H1 (cell line): ENCODE measurements around the gene NT5DC1. TPM values are rescaled to one million over a fixed set of nuclear protein-coding genes. Genes with fewer than 3 reads are reported as not detected.

ENCODE experiments used
- CTCF ChIA-PET: fragments of 300-600 bp; sonication (Branson Sonifier 250); formaldehyde crosslinking; loops from one replicate; lab custom pipeline; 2021; ENCODE audit not compliant: partially characterized antibody; lab: Charles Lee
- POLR2A ChIA-PET: fragments of 300-600 bp; sonication (Branson Sonifier 250); formaldehyde crosslinking; loops from one replicate; lab custom pipeline; 2021; ENCODE audit warnings: inconsistent platforms; ENCODE audit not compliant: partially characterized antibody; lab: Charles Lee
- DNase-seq, 2 experiments: peaks; one replicate each; pipeline versions ENCODE4 v3.0.0 to v3.0.0-alpha.2; 2010 to 2022; ENCODE audit warnings: low spot score in 2 of 2, low read depth in 1 of 2, mixed read lengths in 1 of 2
- FAIRE-seq: peaks from 2 replicates; lab custom pipeline; 2011; peaks lifted over from hg19 to GRCh38; lab: Jason Lieb, UNC
- H2AFZ ChIP-seq: 2 replicates; pipeline ENCODE4 v1.8.1; 2012; ENCODE audit warnings: low read length, inconsistent platforms
- H2AK5ac ChIP-seq: 2 replicates; pipeline ENCODE4 v1.6.1; 2013; ENCODE audit warnings: low read depth, low read length
- H2BK120ac ChIP-seq: replicated peaks from 2 replicates; pipeline ENCODE3; 2013; ENCODE audit warnings: low read depth, low read length, inconsistent platforms
- H2BK12ac ChIP-seq: 2 replicates; pipeline ENCODE4 v1.6.1; 2013; ENCODE audit warnings: low read depth, low read length
- H2BK15ac ChIP-seq: 2 replicates; pipeline ENCODE4 v1.6.1; 2013; ENCODE audit warnings: low read length
- H2BK20ac ChIP-seq: 2 replicates; pipeline ENCODE4 v1.6.1; 2013; ENCODE audit warnings: low read length
- H2BK5ac ChIP-seq: 2 replicates; pipeline ENCODE4 v1.6.1; 2013; ENCODE audit warnings: low read depth, low read length
- H3K14ac ChIP-seq: 2 replicates; pipeline ENCODE4 v1.6.1; 2013; ENCODE audit warnings: inconsistent platforms; ENCODE audit not compliant: insufficient read length
- H3K18ac ChIP-seq: 2 replicates; pipeline ENCODE4 v1.6.1; 2013; ENCODE audit warnings: low read length; ENCODE audit errors: extremely low read depth
- H3K23ac ChIP-seq: 2 replicates; pipeline ENCODE4 v1.6.1; 2013; ENCODE audit warnings: inconsistent platforms; ENCODE audit not compliant: insufficient read length
- H3K23me2 ChIP-seq: 2 replicates; pipeline ENCODE4 v1.6.1; 2013; ENCODE audit warnings: low read depth, low read length
- H3K27ac ChIP-seq: 2 replicates; pipeline ENCODE4 v1.6.1; 2011; ENCODE audit warnings: low read depth, low read length, inconsistent platforms
- H3K27me3 ChIP-seq, 4 experiments: replicated peaks in 1 of 4; 1 replicate in 1 of 4; 2 replicates in 3 of 4; pipeline versions ENCODE4 v1.6.1 to v1.8.1; 2011 to 2013; ENCODE audit warnings: low read length in 3 of 4, mild to moderate bottlenecking in 3 of 4, inconsistent platforms in 2 of 4, mixed read lengths in 2 of 4, moderate library complexity in 1 of 4; ENCODE audit not compliant: control insufficient read depth in 3 of 4, insufficient read depth in 3 of 4; ENCODE audit errors: extremely low read depth in 1 of 4
- H3K36me3 ChIP-seq, 4 experiments: 2 replicates each; pipeline versions ENCODE4 v1.6.1 to v1.8.1; 2011 to 2013; ENCODE audit warnings: mild to moderate bottlenecking in 4 of 4, low read length in 3 of 4, moderate library complexity in 2 of 4, control low read depth in 1 of 4, inconsistent platforms in 1 of 4; ENCODE audit not compliant: insufficient read depth in 4 of 4, control insufficient read depth in 2 of 4
- H3K4ac ChIP-seq: replicated peaks from 2 replicates; pipeline ENCODE3; 2013; ENCODE audit warnings: low read length, low read depth, mixed read lengths, inconsistent platforms; ENCODE audit not compliant: insufficient read length
- H3K4me1 ChIP-seq, 4 experiments: replicated peaks in 1 of 4; 1 replicate in 1 of 4; 2 replicates in 3 of 4; pipeline versions ENCODE4 v1.6.1 to v1.8.1; 2011 to 2013; ENCODE audit warnings: low read length in 3 of 4, inconsistent platforms in 2 of 4, mixed read lengths in 1 of 4; ENCODE audit not compliant: insufficient read depth in 4 of 4, control insufficient read depth in 3 of 4
- H3K4me2 ChIP-seq, 2 experiments: 2 replicates each; pipeline versions ENCODE4 v1.6.1 to v1.8.1; 2011 to 2013; ENCODE audit warnings: low read depth in 2 of 2, low read length in 2 of 2, control low read depth in 1 of 2, inconsistent platforms in 1 of 2, mild to moderate bottlenecking in 1 of 2; ENCODE audit not compliant: insufficient read depth in 1 of 2
- H3K4me3 ChIP-seq, 4 experiments: fragments of 200-600, 300-600 bp in 1 of 4; sonication (generic), shearing (Covaris generic), sonication (Bioruptor Twin) in 1 of 4; 2 replicates each; pipeline versions ENCODE4 v1.5.1 to v1.8.1; 2011 to 2016; ENCODE audit warnings: low read length in 4 of 4, low read depth in 3 of 4, control low read depth in 2 of 4, inconsistent platforms in 2 of 4, mild to moderate bottlenecking in 2 of 4, mixed read lengths in 1 of 4, moderate library complexity in 1 of 4; ENCODE audit not compliant: insufficient read depth in 2 of 4; ENCODE audit errors: extremely low read depth in 1 of 4
- H3K56ac ChIP-seq: replicated peaks from 2 replicates; pipeline ENCODE3; 2013; ENCODE audit warnings: low read depth, mild to moderate bottlenecking, mixed read lengths, low read length, inconsistent platforms; ENCODE audit not compliant: insufficient read length
- H3K79me1 ChIP-seq: 2 replicates; pipeline ENCODE4 v1.6.1; 2013; ENCODE audit warnings: low read depth, low read length, control low read depth
- H3K79me2 ChIP-seq, 2 experiments: 2 replicates each; pipeline versions ENCODE4 v1.6.1 to v1.8.1; 2012 to 2013; ENCODE audit warnings: low read length in 2 of 2, mild to moderate bottlenecking in 2 of 2, inconsistent platforms in 1 of 2; ENCODE audit not compliant: insufficient read depth in 2 of 2, control insufficient read depth in 1 of 2
- H3K9ac ChIP-seq, 4 experiments: replicated peaks in 1 of 4; 1 replicate in 1 of 4; 2 replicates in 3 of 4; pipeline versions ENCODE4 v1.6.1 to v1.8.1; 2011 to 2013; ENCODE audit warnings: low read depth in 3 of 4, low read length in 3 of 4, control low read depth in 2 of 4, mild to moderate bottlenecking in 2 of 4, moderate library complexity in 2 of 4, inconsistent platforms in 1 of 4; ENCODE audit errors: extremely low read depth in 1 of 4
- H3K9me3 ChIP-seq, 2 experiments: 2 replicates each; pipeline versions ENCODE4 v1.6.1 to v1.8.1; 2012 to 2013; ENCODE audit warnings: mild to moderate bottlenecking in 2 of 2, moderate library complexity in 2 of 2, control low read depth in 1 of 2, inconsistent platforms in 1 of 2, low read depth in 1 of 2, low read length in 1 of 2, mixed read lengths in 1 of 2; ENCODE audit not compliant: insufficient read depth in 2 of 2
- H4K20me1 ChIP-seq, 2 experiments: replicated peaks in 1 of 2; 2 replicates each; pipeline versions ENCODE3 to v1.8.1; 2011 to 2013; ENCODE audit warnings: inconsistent platforms in 2 of 2, low read length in 2 of 2, mild to moderate bottlenecking in 1 of 2; ENCODE audit not compliant: insufficient read depth in 2 of 2, control insufficient read depth in 1 of 2
- H4K5ac ChIP-seq: 2 replicates; pipeline ENCODE4 v1.6.1; 2013; ENCODE audit warnings: low read length, low read depth, mixed read lengths, inconsistent platforms; ENCODE audit not compliant: insufficient read length
- H4K8ac ChIP-seq: 2 replicates; pipeline ENCODE4 v1.8.0; 2013; ENCODE audit warnings: mild to moderate bottlenecking, moderate library complexity, low read length, inconsistent platforms; ENCODE audit not compliant: insufficient read depth; ENCODE audit errors: extremely low read depth
- H4K91ac ChIP-seq: replicated peaks from 2 replicates; pipeline ENCODE3; 2013; ENCODE audit warnings: low read length, mixed read lengths, inconsistent platforms; ENCODE audit not compliant: insufficient read length
- CREB1 ChIP-seq: IDR thresholded peaks from 2 replicates; pipeline ENCODE4 v1.6.1; 2012; ENCODE audit warnings: inconsistent platforms
- CTBP2 ChIP-seq: IDR thresholded peaks from 2 replicates; pipeline ENCODE4 v1.7.0; 2011; ENCODE audit warnings: borderline replicate concordance, mild to moderate bottlenecking, moderate library complexity, mixed read lengths, low read length; ENCODE audit not compliant: insufficient read depth, insufficient read length
- PHF8 ChIP-seq: fragments of 200-600 bp; sonication (generic); conservative IDR thresholded peaks from 2 replicates; pipeline ENCODE4 v1.7.1; 2012; ENCODE audit warnings: low read depth, mild to moderate bottlenecking, inconsistent platforms, low read length, moderate library complexity
- RBBP5 ChIP-seq: IDR thresholded peaks from 2 replicates; pipeline ENCODE4 v1.7.1; 2012; ENCODE audit warnings: low read depth, mild to moderate bottlenecking, inconsistent platforms, low read length, moderate library complexity, borderline replicate concordance
- SRF ChIP-seq: IDR thresholded peaks from 2 replicates; pipeline ENCODE4 v1.6.1; 2011; ENCODE audit warnings: mild to moderate bottlenecking, low read depth, low read length, moderate library complexity
- WGBS, 2 experiments: shearing (Covaris generic) in 1 of 2; methylation state at CpG; one replicate each; pipeline versions ENCODE4 v1.1.6 to v1.1.7; 2013 to 2015; ENCODE audit warnings: low lambda C conversion rate in 2 of 2, mixed read lengths in 2 of 2, inconsistent platforms in 1 of 2, low coverage in 1 of 2, missing lambda C conversion rate in 1 of 2; ENCODE audit not compliant: insufficient replicate concordance in 2 of 2, insufficient coverage in 1 of 2, insufficient read length in 1 of 2; ENCODE audit errors: extremely low coverage in 1 of 2, missing lambda C conversion rate in 1 of 2; 5-methylcytosine and 5-hydroxymethylcytosine counted together
- long read RNA-seq, 2 experiments: library from RNA in 1 of 2; library from capped mRNA in 1 of 2; stranded (forward); transcript quantifications; one replicate each; pipeline ENCODE4 v2.0.0, GENCODE V29; 2021; ENCODE audit warnings: inconsistent platforms in 1 of 2
- polyA minus RNA-seq, 3 experiments: library from RNA; depleted of rRNA, polyadenylated mRNA; stranded (reverse); fragments of >200 nt; gene quantifications; 1 replicate in 2 of 3; 2 replicates in 1 of 3; pipeline ENCODE4 v1.2.3, GENCODE V29; 2011
- polyA plus RNA-seq, 7 experiments: library from polyadenylated mRNA; depleted of rRNA in 3 of 7; stranded (reverse) in 5 of 7; unstranded in 2 of 7; fragments of >200 nt in 5 of 7; fragments of 200-250 nt in 2 of 7; gene quantifications; 1 replicate in 5 of 7; 2 replicates in 1 of 7; 4 replicates in 1 of 7; pipeline versions ENCODE4 v1.2.1 to v1.2.3, GENCODE V29; 2011 to 2013; ENCODE audit warnings: missing spikeins in 2 of 7, mixed read lengths in 2 of 7
- total RNA-seq: library from RNA; stranded (reverse); fragmentation: NEBNext Ultra II Directional; extraction: Animal tissue kit (Norgen Biotek cat#: 25700); gene quantifications from 2 replicates; pipeline ENCODE4 v1.2.1, GENCODE V29; 2021

NT5DC1 gene
- total RNA-seq (72.7 and 77.9 TPM in 2 replicates), polyA plus RNA-seq (2011; rRNA removed) (25.3 and 27.3 TPM in 2 replicates), polyA minus RNA-seq (2011; rRNA and poly(A)+ RNA removed) (54.2 and 66.1 TPM in 2 replicates)
- 36.4 TPM for polyA plus RNA-seq (2011; cell fraction: cytosol; rRNA removed)
- 27.3 TPM for polyA plus RNA-seq (2011; cell fraction: nucleus; rRNA removed)
- polyA plus RNA-seq (2012, experiment 1 of 2) = 55.9 to 81.2 TPM (median 63.0 TPM) in 4 replicates
- 6.6 TPM for polyA plus RNA-seq (2012, experiment 2 of 2)
- polyA plus RNA-seq (2013, experiment 1 of 2) = 16.0 TPM
- polyA plus RNA-seq (2013, experiment 2 of 2) = 16.9 TPM
- polyA minus RNA-seq (2011; cell fraction: cytosol; rRNA and poly(A)+ RNA removed) = 68.4 TPM
- 79.8 TPM for polyA minus RNA-seq (2011; cell fraction: nucleus; rRNA and poly(A)+ RNA removed)
- long read RNA-seq, experiment 1, full-length matches to known transcripts = 44 of 84 reads
- long read RNA-seq, experiment 1, partial matches to known transcripts = 19 of 84 reads
- long read RNA-seq, experiment 1, other reads (novel, unspliced or antisense) = 21 of 84 reads
- long read RNA-seq, experiment 2, full-length matches to known transcripts = 40 of 50 reads
- long read RNA-seq, experiment 2, partial matches to known transcripts = 8 of 50 reads
- long read RNA-seq, experiment 2, other reads (novel, unspliced or antisense) = 2 of 50 reads

- CTCF ChIA-PET = interaction anchor here (0.8 to 3.8 kb wide), 5 partner anchors 12 to 1564 kb away, joined by 3 to 32 read pairs (median 4); partner anchors contain the start of gene FRK
- no peak within 1 kb of the TSS for H2AK5ac ChIP-seq
- peaks cover 9 to 12% of the 10 kb centered on the region in 2 experiments; a peak in 3 of 4 replicates for H3K9me3 ChIP-seq
- H3K9ac ChIP-seq = peak within 1 kb of the TSS; percentile 88 to 99 (median 94)
- H3K36me3 ChIP-seq = peaks cover 0 to 7% (median 0%) of the 10 kb centered on the region in 4 experiments; a peak in 3 of 8 replicates
- peaks cover 5% of the 10 kb centered on the region for H3K23me2 ChIP-seq
- FAIRE-seq (no peak), DNase-seq (peak; percentile 71 to 92)
- H4K5ac ChIP-seq = peak within 1 kb of the TSS; percentile 84
- H4K8ac ChIP-seq = peak within 1 kb of the TSS; percentile 96
- H2BK20ac ChIP-seq = no peak within 1 kb of the TSS
- 3% methylated on average over 55 of the region's 87 CpGs; no CpG with 5 or more reads in 1 of the 2 experiments for WGBS, 2 experiments
- peak within 1 kb of the TSS; percentile 97 for H3K18ac ChIP-seq
- H2BK5ac ChIP-seq = peak within 1 kb of the TSS; percentile 98
- H3K4me2 ChIP-seq = peak within 1 kb of the TSS; percentile 82 to 88
- peak within 1 kb of the TSS; percentile 53; the same call in 1 of the 2 replicates for H2BK15ac ChIP-seq
- H3K27ac ChIP-seq = peak within 1 kb of the TSS; percentile 98
- H2AFZ ChIP-seq = peak within 1 kb of the TSS; percentile 99
- H4K91ac ChIP-seq = peak within 1 kb of the TSS; percentile 45
- no peak within 1 kb of the TSS for H3K14ac ChIP-seq
- POLR2A ChIA-PET = interaction anchor here (0.8 to 3.8 kb wide), 11 partner anchors 10 to 59 kb away, joined by 3 to 18 read pairs (median 3); partner anchors contain the start of gene FRK
- peak within 1 kb of the TSS; percentile 83 for H3K4ac ChIP-seq
- H3K79me2 ChIP-seq = peaks cover 0 to 45% of the 10 kb centered on the region in 2 experiments; a peak in 2 of 4 replicates
- no peaks in the 10 kb centered on the region for H4K20me1 ChIP-seq
- H3K4me3 ChIP-seq = peak within 1 kb of the TSS; percentile 78 to 97 (median 86)
- peak within 1 kb of the TSS; percentile 67 for H3K56ac ChIP-seq
- H3K4me1 ChIP-seq = peaks cover 0 to 25% (median 11%) of the 10 kb centered on the region in 4 experiments; a peak in 6 of 7 replicates
- peak within 1 kb of the TSS; percentile 75 for H2BK12ac ChIP-seq
- no peak within 1 kb of the TSS for H3K23ac ChIP-seq
- no peak within 1 kb of the TSS for H2BK120ac ChIP-seq
- no peaks in the 10 kb centered on the region; the same call in 1 of the 2 replicates for H3K79me1 ChIP-seq
- H3K27me3 ChIP-seq = no peaks in the 10 kb centered on the region
- TF ChIP-seq CREB1 = peak; percentile 12; the same call in 1 of the 2 replicates
- peak; percentile 98; the same call in 1 of the 2 replicates for TF ChIP-seq RBBP5
- peak; percentile 41 for TF ChIP-seq CTBP2
- no peak for TF ChIP-seq SRF
- peak; percentile 96 for TF ChIP-seq PHF8
Observed at GRCh38 chr6:116100419-116101301, at the start of gene NT5DC1. NT5DC1 (plus strand) TSS chr6:116100853; CDS start chr6:116100931, 78 bp downstream.
